ENCODE results near the gene MAN1C1. TPM values are rescaled to one million over a fixed set of nuclear protein-coding genes. Genes with fewer than 3 reads are reported as not detected.

Gene MAN1C1
- total and polyA plus RNA-seq, 9 of the 15 experiments (the other 6 are each of a cell fraction or from before 2014, with no cell fraction given), result 0.04 to 0.44 (median 0.10) TPM; not detected in 3

- TF ChIP-seq ZNF277 (CRISPR knock-in tag; IDR thresholded peaks at IDR 0.05; ENCODE audit: borderline replicate concordance) (no peak), CEBPZ (IDR thresholded peaks at IDR 0.05; ENCODE audit: borderline replicate concordance, low read depth, low read length) (no peak), ZBTB1 (CRISPR knock-in tag; IDR thresholded peaks at IDR 0.05; ENCODE audit: borderline replicate concordance, low read depth) (no peak; the same call in 1 of the 2 replicates), ZFP1 (CRISPR knock-in tag; IDR thresholded peaks at IDR 0.05) (no peak), EHMT2 (IDR thresholded peaks at IDR 0.05) (no peak), TARDBP (IDR thresholded peaks at IDR 0.05) (no peak), KLF10 (CRISPR knock-in tag; IDR thresholded peaks at IDR 0.05) (no peak), ZNF639 (CRISPR knock-in tag; conservative IDR thresholded peaks at IDR 0.05 in 1 of 2, IDR thresholded peaks at IDR 0.05 in 1 of 2) (peak in 1 of 2 experiments; percentile 54; a peak in 1 of 4 replicates)
- TF ChIP-seq, protein P1, sequence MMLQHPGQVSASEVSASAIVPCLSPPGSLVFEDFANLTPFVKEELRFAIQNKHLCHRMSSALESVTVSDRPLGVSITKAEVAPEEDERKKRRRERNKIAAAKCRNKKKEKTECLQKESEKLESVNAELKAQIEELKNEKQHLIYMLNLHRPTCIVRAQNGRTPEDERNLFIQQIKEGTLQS (IDR thresholded peaks at IDR 0.05), result no peak
- TF ChIP-seq, protein P1 (CRISPR knock-in tag; conservative IDR thresholded peaks at IDR 0.05), result no peak
Measured at GRCh38 chr1:25819491-25820246, 203.1 kb downstream of the MAN1C1 start, which contains the start of gene MTFR1L (continued).
